WI38 (cell line): ENCODE results near the gene TMEM244.
A peak's percentile ranks its signal among the peaks of the same experiment; 100 is the strongest.

Experiments
- H3K4me3 ChIP-seq: 2 replicates; pipeline ENCODE4 v1.5.1; 2011; ENCODE audit warnings: low read depth, mild to moderate bottlenecking, control low read depth, low read length
- TF ChIP-seq, protein P1 (sequence below): IDR thresholded peaks from 2 replicates; pipeline ENCODE4 v1.5.1; 2012; ENCODE audit warnings: low read depth, mild to moderate bottlenecking, control low read depth, low read length

TMEM244 gene, protein sequence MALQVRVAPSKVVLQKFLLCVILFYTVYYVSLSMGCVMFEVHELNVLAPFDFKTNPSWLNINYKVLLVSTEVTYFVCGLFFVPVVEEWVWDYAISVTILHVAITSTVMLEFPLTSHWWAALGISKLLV

DNA sequence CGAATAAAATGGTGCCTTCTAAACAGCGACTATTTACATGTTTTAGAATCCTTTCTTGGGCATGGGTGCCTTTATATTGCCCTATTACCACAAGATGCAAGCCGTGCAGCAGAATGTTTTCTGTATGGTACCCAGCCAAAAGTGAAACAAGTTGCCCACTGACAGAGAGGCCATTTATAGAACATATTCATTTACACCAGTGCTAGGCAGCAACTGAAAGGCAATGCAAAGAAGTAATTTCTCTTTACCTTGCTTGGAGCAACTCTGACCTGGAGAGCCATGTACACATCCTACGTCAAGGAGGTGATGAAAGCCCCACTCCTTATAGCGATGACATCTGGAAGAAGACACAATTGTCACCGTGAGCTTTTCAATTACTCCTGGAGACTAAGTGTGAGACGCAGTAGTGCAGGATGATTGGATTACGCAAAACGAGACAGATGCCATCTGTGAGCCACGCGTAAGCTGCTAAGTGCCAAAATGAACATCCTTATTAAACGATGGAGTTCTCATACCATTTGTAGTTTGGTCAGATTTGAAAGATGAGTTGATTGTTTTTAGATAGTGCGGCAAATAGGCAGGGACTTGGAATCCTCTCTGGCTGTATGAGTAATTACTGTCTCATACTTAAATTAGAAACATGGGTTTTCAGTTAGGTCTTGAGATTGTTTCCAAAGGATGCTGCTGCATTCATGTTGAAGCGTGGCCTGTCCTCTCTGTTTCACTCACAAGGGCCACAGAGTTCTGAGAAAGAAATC lies at the start of gene TMEM244:
TSS of gene TMEM244 (minus strand) at position 408 of the 758 bp plus-strand sequence. CDS start at position 281, 127 bp downstream.
- TF ChIP-seq, protein P1, sequence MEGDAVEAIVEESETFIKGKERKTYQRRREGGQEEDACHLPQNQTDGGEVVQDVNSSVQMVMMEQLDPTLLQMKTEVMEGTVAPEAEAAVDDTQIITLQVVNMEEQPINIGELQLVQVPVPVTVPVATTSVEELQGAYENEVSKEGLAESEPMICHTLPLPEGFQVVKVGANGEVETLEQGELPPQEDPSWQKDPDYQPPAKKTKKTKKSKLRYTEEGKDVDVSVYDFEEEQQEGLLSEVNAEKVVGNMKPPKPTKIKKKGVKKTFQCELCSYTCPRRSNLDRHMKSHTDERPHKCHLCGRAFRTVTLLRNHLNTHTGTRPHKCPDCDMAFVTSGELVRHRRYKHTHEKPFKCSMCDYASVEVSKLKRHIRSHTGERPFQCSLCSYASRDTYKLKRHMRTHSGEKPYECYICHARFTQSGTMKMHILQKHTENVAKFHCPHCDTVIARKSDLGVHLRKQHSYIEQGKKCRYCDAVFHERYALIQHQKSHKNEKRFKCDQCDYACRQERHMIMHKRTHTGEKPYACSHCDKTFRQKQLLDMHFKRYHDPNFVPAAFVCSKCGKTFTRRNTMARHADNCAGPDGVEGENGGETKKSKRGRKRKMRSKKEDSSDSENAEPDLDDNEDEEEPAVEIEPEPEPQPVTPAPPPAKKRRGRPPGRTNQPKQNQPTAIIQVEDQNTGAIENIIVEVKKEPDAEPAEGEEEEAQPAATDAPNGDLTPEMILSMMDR: no peak
- peak within 1 kb of the TSS; percentile 44 for H3K4me3 ChIP-seq

DNA sequence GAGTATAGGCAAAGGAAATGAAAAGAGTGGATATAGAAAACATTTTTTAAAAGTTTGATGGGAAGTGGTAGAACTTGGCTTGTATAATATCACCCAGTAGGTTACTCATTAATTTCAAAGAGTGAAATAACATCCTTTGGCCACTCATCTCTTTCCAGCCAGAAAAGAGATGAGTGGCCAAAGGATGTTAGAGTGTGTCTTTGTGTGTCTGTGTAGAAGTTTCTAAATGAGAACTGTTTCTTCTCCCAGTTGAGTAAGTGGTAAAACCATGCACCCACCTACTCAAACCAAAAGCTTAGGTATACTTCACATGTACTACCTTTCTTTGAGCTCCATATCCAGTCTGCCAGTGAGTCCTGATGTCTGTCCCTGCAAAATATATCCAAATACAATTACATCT lies 47.7 kb upstream of the TMEM244 start:
- no peak overlapping the region for H3K4me3 ChIP-seq
- TF ChIP-seq, protein P1: no peak

DNA sequence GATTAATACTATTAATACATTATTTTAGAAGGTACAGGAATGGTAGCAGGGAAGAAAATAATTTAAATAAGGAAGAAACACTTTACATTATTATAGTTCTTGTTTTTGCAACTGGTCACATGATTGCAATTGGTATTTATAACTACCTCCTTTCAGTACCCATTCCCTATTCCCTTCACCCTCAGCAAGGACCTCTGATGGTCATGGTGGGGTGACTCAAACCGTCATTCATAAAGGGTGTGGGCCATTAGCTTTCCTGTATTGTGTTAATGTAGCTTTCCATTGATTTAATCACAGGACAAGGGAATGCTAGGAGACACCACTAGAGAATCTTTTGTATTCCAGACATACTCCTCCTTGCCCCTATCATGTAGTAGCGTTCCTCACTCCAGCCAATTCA lies 47.2 kb upstream of the TMEM244 start:
- TF ChIP-seq, protein P1: no peak
- H3K4me3 ChIP-seq: no peak overlapping the region

DNA sequence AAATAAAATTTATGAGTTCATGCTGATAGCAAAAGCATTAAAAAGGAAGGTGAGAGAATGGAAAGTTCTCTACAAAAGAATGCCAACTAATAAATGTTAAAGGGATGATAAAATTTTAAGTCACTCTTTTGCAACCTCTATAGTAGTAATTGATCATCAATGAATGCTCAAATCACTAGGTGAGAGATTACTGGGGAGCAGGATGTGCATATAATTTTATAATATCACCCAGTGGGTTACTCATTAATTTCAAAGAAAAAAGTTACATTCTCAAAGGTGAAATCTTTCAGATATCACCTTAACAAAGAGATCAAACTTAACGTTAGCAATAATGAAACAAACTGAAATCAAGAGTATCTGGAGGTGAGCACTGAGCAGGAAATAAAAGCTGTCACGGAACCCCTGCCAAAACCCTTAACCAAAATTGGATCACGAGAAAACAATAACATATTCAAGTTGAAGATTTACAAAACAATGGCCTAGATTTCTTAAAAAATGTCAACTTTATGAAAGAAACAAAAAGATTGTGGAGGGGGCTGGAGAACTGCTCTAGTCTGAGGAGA lies 45.5 kb upstream of the TMEM244 start:
- no peak overlapping the region for H3K4me3 ChIP-seq
- TF ChIP-seq, protein P1: no peak

DNA sequence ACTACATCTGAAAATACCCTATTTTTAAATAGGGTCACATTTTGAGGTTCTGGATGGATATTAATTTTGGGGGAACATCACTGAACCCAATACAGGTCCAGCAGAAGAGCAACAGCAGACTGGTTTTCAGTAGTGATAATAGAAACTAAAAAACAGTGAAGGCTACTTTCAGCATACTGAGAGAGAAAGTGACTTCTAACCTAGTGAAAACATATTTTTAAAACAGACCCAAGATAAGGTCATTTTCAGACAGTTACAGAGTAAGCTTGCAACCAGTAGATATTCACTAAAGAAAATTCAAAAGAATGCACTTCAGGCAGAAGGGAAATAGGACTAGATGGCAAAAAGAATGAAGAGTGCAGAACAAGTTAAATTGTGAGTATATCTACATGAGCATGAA lies 42.0 kb upstream of the TMEM244 start:
- TF ChIP-seq, protein P1: no peak
- no peak overlapping the region for H3K4me3 ChIP-seq

DNA sequence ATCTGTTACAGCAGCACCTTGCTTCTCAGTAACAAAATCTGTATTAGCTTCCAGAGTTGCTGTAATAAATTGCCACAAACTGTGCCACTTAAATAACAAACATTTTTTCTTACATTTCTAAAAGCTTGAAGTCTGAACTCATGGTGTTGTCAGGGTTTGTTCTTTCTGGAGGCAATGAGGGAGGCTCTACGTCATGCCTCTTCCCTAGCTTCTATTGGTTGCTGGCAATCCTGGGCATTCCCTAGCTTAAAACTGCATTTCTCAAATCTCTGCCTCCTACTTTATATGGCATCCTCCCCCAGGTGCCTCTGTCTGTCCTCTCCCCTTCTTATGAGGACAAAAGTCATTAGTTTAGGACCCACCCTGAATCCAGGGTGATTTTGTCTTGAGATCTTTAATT lies 41.6 kb upstream of the TMEM244 start:
- no peak overlapping the region for H3K4me3 ChIP-seq
- TF ChIP-seq, protein P1: no peak

DNA sequence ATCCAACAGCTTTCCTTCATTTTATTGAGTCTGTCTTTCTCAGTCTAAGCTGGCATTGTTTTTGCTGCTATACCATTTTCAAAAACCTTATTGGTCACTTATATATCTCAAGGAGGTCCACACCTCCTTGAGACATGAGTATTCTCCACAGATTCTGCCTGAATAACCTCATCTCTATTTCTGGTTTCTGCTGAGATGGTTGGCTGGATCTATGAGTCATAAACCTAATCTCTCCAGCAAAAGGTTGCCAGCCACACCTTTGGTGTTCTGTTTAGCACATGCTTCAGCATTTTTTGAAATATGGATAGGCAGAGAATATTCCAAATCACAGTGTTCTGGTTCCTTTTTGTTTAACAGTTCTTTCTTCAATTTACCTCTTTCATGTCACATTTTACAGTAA lies 40.8 kb upstream of the TMEM244 start:
- TF ChIP-seq, protein P1: no peak

More for the DNA sequence above, 40.8 kb upstream of the TMEM244 start:
- no peak overlapping the region for H3K4me3 ChIP-seq
